ENCODE data around the gene ARRDC2. TPM values are rescaled to one million over a fixed set of nuclear protein-coding genes. Genes with fewer than 3 reads are reported as not detected.
A peak's percentile ranks its signal among the peaks of the same experiment; 100 is the strongest.

Gene ARRDC2
- total and polyA plus RNA-seq, 2 donors from 2014 or later: 20.8 to 68.4 TPM

GRCh38 chr19:18046059-18046718 lies 38.2 kb downstream of the ARRDC2 start:
- TF ChIP-seq, protein P1, sequence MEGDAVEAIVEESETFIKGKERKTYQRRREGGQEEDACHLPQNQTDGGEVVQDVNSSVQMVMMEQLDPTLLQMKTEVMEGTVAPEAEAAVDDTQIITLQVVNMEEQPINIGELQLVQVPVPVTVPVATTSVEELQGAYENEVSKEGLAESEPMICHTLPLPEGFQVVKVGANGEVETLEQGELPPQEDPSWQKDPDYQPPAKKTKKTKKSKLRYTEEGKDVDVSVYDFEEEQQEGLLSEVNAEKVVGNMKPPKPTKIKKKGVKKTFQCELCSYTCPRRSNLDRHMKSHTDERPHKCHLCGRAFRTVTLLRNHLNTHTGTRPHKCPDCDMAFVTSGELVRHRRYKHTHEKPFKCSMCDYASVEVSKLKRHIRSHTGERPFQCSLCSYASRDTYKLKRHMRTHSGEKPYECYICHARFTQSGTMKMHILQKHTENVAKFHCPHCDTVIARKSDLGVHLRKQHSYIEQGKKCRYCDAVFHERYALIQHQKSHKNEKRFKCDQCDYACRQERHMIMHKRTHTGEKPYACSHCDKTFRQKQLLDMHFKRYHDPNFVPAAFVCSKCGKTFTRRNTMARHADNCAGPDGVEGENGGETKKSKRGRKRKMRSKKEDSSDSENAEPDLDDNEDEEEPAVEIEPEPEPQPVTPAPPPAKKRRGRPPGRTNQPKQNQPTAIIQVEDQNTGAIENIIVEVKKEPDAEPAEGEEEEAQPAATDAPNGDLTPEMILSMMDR (IDR thresholded peaks at IDR 0.05; ENCODE audit: borderline replicate concordance, extremely low read depth, insufficient read depth): no peak
- DNase-seq (peak in 1 of 5 donors; percentile 84), FAIRE-seq (no peak)
- H3K9me3 ChIP-seq (ENCODE audit: control insufficient read depth in 2 of 3, insufficient read depth in 1 of 3, low read length in 3 of 3): peaks cover 0 to 2% (median 0%) of the 10 kb centered on the region in 3 donors
- peaks cover 0 to 8% (median 7%) of the 10 kb centered on the region in 3 donors for H3K4me1 ChIP-seq (ENCODE audit: control insufficient read depth in 2 of 3, insufficient read depth in 2 of 3, low read depth in 1 of 3, low read length in 3 of 3)
- no peak overlapping the region for H3K9ac ChIP-seq (ENCODE audit: low read length in 3 of 3)
- intact Hi-C loops (cut with DNase I): no loop called here
- peak overlapping the region in 1 of 2 donors; percentile 2 for H3K27ac ChIP-seq (ENCODE audit: low read depth in 2 of 2, low read length in 2 of 2)
- peaks cover 3% of the 10 kb centered on the region for H3K27me3 ChIP-seq (ENCODE audit: control insufficient read depth, insufficient read depth, low read length)
- H3K36me3 ChIP-seq (ENCODE audit: control insufficient read depth in 2 of 3, insufficient read depth in 3 of 3, low read length in 3 of 3): no peaks in the 10 kb centered on the region
- H3K4me3 ChIP-seq (ENCODE audit: low read length in 3 of 3): no peak overlapping the region

- TF ChIP-seq, protein P1 (IDR thresholded peaks at IDR 0.05; ENCODE audit: borderline replicate concordance, extremely low read depth, insufficient read depth): no peak
- no peaks in the 10 kb centered on the region for H3K36me3 ChIP-seq (ENCODE audit: control insufficient read depth in 2 of 3, insufficient read depth in 3 of 3, low read length in 3 of 3)
- DNase-seq (peak in 3 of 5 donors; percentile 22 to 98 (median 77)), FAIRE-seq (no peak)
- H3K27ac ChIP-seq (ENCODE audit: low read depth in 2 of 2, low read length in 2 of 2): peak overlapping the region; percentile 74 to 90
- H3K4me1 ChIP-seq (ENCODE audit: control insufficient read depth in 2 of 3, insufficient read depth in 2 of 3, low read depth in 1 of 3, low read length in 3 of 3): peaks cover 0 to 12% (median 8%) of the 10 kb centered on the region in 3 donors
- no peaks in the 10 kb centered on the region for H3K9me3 ChIP-seq (ENCODE audit: control insufficient read depth in 2 of 3, insufficient read depth in 1 of 3, low read length in 3 of 3)
- intact Hi-C loops (cut with DNase I): no loop called here
- no peak overlapping the region for H3K9ac ChIP-seq (ENCODE audit: low read length in 3 of 3)
- H3K27me3 ChIP-seq (ENCODE audit: control insufficient read depth, insufficient read depth, low read length): peaks cover 3% of the 10 kb centered on the region
- no peak overlapping the region for H3K4me3 ChIP-seq (ENCODE audit: low read length in 3 of 3)
Observed at GRCh38 chr19:18049385-18049784, 41.4 kb downstream of the ARRDC2 start.

DNA sequence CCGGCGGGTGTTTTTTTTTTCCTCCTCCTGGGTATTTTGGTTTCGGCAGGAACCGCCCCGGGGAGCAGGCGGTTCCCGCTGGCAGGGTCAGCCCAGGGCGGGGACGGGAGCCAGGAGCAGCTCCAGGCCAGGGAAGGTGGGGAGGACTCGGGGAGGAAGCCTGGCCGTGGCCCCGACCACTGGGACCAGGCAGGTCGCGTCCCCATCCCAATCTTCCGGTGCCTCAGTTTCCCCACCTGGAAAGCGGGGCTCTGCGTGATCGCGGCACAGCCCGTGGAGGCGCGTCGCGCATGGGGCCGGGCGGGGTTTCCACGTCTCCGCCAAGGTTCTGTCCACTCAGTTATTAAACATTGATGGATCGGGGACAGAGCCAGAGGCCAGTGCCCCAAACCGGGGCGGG lies 43.9 kb downstream of the ARRDC2 start:
- TF ChIP-seq, protein P1 (IDR thresholded peaks at IDR 0.05; ENCODE audit: borderline replicate concordance, extremely low read depth, insufficient read depth): no peak
- Histone ChIP-seq H3K36me3 (ENCODE audit: control insufficient read depth in 2 of 3, insufficient read depth in 3 of 3, low read length in 3 of 3) (no peaks in the 10 kb centered on the region), H3K9me3 (ENCODE audit: control insufficient read depth in 2 of 3, insufficient read depth in 1 of 3, low read length in 3 of 3) (no peaks in the 10 kb centered on the region), H3K27me3 (ENCODE audit: control insufficient read depth, insufficient read depth, low read length) (peaks cover 3% of the 10 kb centered on the region), H3K4me3 (ENCODE audit: low read length in 3 of 3) (no peak overlapping the region), H3K27ac (ENCODE audit: low read depth in 2 of 2, low read length in 2 of 2) (peak overlapping the region; percentile 53 to 76), H3K4me1 (ENCODE audit: control insufficient read depth in 2 of 3, insufficient read depth in 2 of 3, low read depth in 1 of 3, low read length in 3 of 3) (peaks cover 0 to 7% (median 3%) of the 10 kb centered on the region in 3 donors), H3K9ac (ENCODE audit: low read length in 3 of 3) (no peak overlapping the region)
- intact Hi-C loops (cut with DNase I): no loop called here
- peak in 1 of 5 donors; percentile 87 for DNase-seq
- FAIRE-seq: no peak

All from kidney (tissue), 14 donors.